DND-41 (cell line): ENCODE results near the gene RAVER2.

Experiments
- EZH2 ChIP-seq: IDR thresholded peaks from 3 replicates; pipeline ENCODE4 v1.6.1; 2012; ENCODE audit warnings: borderline replicate concordance, low read depth, mild to moderate bottlenecking, moderate library complexity, low read length, inconsistent platforms; ENCODE audit not compliant: severe bottlenecking
- TF ChIP-seq, protein P1 (sequence below): IDR thresholded peaks from 2 replicates; pipeline ENCODE4 v1.5.1; 2012; ENCODE audit warnings: borderline replicate concordance, low read length, moderate library complexity, mild to moderate bottlenecking; ENCODE audit not compliant: poor library complexity, severe bottlenecking; ENCODE audit errors: extremely low read depth

DNA sequence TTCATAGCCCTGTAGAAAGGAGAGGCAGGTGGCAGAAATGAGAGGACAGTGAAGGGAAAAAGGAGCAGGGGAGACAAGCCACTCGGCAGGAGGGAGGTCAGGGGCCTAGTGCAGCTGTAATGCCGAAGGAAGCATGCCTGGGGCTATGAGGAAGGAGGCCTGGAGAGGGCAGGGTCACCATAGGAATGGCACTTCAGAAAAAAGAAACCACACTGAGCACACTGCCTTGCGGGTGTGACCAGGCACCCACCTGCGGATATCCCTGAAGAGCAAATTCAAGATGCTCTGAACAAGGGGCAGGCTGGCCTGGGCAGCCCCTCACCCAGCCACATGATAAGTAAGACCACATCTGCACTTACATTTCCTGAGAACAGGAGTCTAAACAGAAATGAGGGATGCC lies 116.7 kb downstream of the RAVER2 start:
- TF ChIP-seq, protein P1, sequence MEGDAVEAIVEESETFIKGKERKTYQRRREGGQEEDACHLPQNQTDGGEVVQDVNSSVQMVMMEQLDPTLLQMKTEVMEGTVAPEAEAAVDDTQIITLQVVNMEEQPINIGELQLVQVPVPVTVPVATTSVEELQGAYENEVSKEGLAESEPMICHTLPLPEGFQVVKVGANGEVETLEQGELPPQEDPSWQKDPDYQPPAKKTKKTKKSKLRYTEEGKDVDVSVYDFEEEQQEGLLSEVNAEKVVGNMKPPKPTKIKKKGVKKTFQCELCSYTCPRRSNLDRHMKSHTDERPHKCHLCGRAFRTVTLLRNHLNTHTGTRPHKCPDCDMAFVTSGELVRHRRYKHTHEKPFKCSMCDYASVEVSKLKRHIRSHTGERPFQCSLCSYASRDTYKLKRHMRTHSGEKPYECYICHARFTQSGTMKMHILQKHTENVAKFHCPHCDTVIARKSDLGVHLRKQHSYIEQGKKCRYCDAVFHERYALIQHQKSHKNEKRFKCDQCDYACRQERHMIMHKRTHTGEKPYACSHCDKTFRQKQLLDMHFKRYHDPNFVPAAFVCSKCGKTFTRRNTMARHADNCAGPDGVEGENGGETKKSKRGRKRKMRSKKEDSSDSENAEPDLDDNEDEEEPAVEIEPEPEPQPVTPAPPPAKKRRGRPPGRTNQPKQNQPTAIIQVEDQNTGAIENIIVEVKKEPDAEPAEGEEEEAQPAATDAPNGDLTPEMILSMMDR: peak; percentile 28
- no peak for TF ChIP-seq EZH2
